ENCODE data around the gene ANKMY1. TPM values are rescaled to one million over a fixed set of nuclear protein-coding genes. Genes with fewer than 3 reads are reported as not detected.
A peak's percentile ranks its signal among the peaks of the same experiment; 100 is the strongest.

The ANKMY1 gene
- total and polyA plus RNA-seq, 5 donors from 2014 or later, result 3.8 to 37.2 (median 9.6) TPM

- H3K27me3 ChIP-seq (ENCODE audit: control insufficient read depth, insufficient read depth, low read length), result no peaks in the 10 kb centered on the region
- Mint-ChIP-seq H3K9me3 (no peaks in the 10 kb centered on the region), H3K27me3 (no peaks in the 10 kb centered on the region), H3K27ac (peak overlapping the region; percentile 28 to 73 (median 36)), H3K4me1 (peaks cover 0 to 42% (median 16%) of the 10 kb centered on the region in 4 donors), H3K4me3 (peak overlapping the region; percentile 69 to 97 (median 83)), H3K36me3 (no peaks in the 10 kb centered on the region)
- H3K4me3 ChIP-seq (ENCODE audit: low read depth, low read length), result no peak overlapping the region
- peak overlapping the region; percentile 47 for H3K27ac ChIP-seq (ENCODE audit: insufficient read depth, low read length, poor library complexity, severe bottlenecking)
- peaks cover 19% of the 10 kb centered on the region for H3K36me3 ChIP-seq (ENCODE audit: control insufficient read depth, insufficient read depth, low read length)
- H3K4me1 ChIP-seq (ENCODE audit: control insufficient read depth, insufficient read depth, low read length, poor library complexity, severe bottlenecking), result peaks cover 51% of the 10 kb centered on the region
- ATAC-seq (ENCODE audit: low read depth in 2 of 2), result no peak
- no peaks in the 10 kb centered on the region for H3K9me3 ChIP-seq (ENCODE audit: control insufficient read depth in 2 of 2, low read length in 2 of 2)
- no peak for DNase-seq
Observed at GRCh38 chr2:240571314-240571973, 13.7 kb upstream of the ANKMY1 start.

- H3K4me3 ChIP-seq (ENCODE audit: low read depth, low read length), result peak overlapping the region; percentile 26
- no peak for DNase-seq
- peak overlapping the region in 3 of 4 donors; percentile 87 to 97 (median 91) for H3K4me3 Mint-ChIP-seq
Observed at GRCh38 chr2:240570531-240571313, 12.9 kb upstream of the ANKMY1 start.

GRCh38 chr2:240569998-240570530 lies 12.3 kb upstream of the ANKMY1 start:
- Mint-ChIP-seq H3K9me3 (no peaks in the 10 kb centered on the region), H3K36me3 (no peaks in the 10 kb centered on the region), H3K4me3 (peak overlapping the region; percentile 86 to 97 (median 89)), H3K27me3 (peaks cover 9% of the 10 kb centered on the region), H3K27ac (peak overlapping the region in 2 of 3 donors; percentile 69 to 79), H3K4me1 (peaks cover 0 to 54% (median 24%) of the 10 kb centered on the region in 4 donors)
- no peak for ATAC-seq (ENCODE audit: low read depth in 2 of 2)
- H3K4me3 ChIP-seq (ENCODE audit: low read depth, low read length), result peak overlapping the region; percentile 77
- H3K4me1 ChIP-seq (ENCODE audit: control insufficient read depth, insufficient read depth, low read length, poor library complexity, severe bottlenecking), result peaks cover 65% of the 10 kb centered on the region
- no peak for DNase-seq
- H3K27me3 ChIP-seq (ENCODE audit: control insufficient read depth, insufficient read depth, low read length), result no peaks in the 10 kb centered on the region
- H3K36me3 ChIP-seq (ENCODE audit: control insufficient read depth, insufficient read depth, low read length), result peaks cover 9% of the 10 kb centered on the region
- H3K9me3 ChIP-seq (ENCODE audit: control insufficient read depth in 2 of 2, low read length in 2 of 2), result no peaks in the 10 kb centered on the region
- peak overlapping the region; percentile 47 for H3K27ac ChIP-seq (ENCODE audit: insufficient read depth, low read length, poor library complexity, severe bottlenecking)

More at GRCh38 chr2:240570531-240571313, 12.9 kb upstream of the ANKMY1 start:
- H3K27ac ChIP-seq (ENCODE audit: insufficient read depth, low read length, poor library complexity, severe bottlenecking), result peak overlapping the region; percentile 47
- H3K36me3 ChIP-seq (ENCODE audit: control insufficient read depth, insufficient read depth, low read length), result peaks cover 16% of the 10 kb centered on the region
- H3K27me3 ChIP-seq (ENCODE audit: control insufficient read depth, insufficient read depth, low read length), result no peaks in the 10 kb centered on the region
- peaks cover 58% of the 10 kb centered on the region for H3K4me1 ChIP-seq (ENCODE audit: control insufficient read depth, insufficient read depth, low read length, poor library complexity, severe bottlenecking)
- H3K27me3 Mint-ChIP-seq, result peaks cover 5% of the 10 kb centered on the region
- no peak for ATAC-seq (ENCODE audit: low read depth in 2 of 2)
- H3K27ac Mint-ChIP-seq, result peak overlapping the region in 2 of 3 donors; percentile 36 to 73
- no peaks in the 10 kb centered on the region for H3K9me3 Mint-ChIP-seq
- H3K9me3 ChIP-seq (ENCODE audit: control insufficient read depth in 2 of 2, low read length in 2 of 2), result no peaks in the 10 kb centered on the region
- no peaks in the 10 kb centered on the region for H3K36me3 Mint-ChIP-seq
- H3K4me1 Mint-ChIP-seq, result peaks cover 0 to 47% (median 18%) of the 10 kb centered on the region in 4 donors

- ATAC-seq (ENCODE audit: low read depth in 2 of 2), result no peak
- Mint-ChIP-seq H3K4me3 (peak overlapping the region; percentile 86 to 97 (median 89)), H3K36me3 (peaks cover 4% of the 10 kb centered on the region), H3K27me3 (peaks cover 9% of the 10 kb centered on the region), H3K9me3 (no peaks in the 10 kb centered on the region), H3K27ac (peak overlapping the region; percentile 38 to 83 (median 79)), H3K4me1 (peaks cover 0 to 59% (median 29%) of the 10 kb centered on the region in 4 donors)
- peak in 1 of 3 donors; percentile 29 for DNase-seq
- Histone ChIP-seq H3K4me1 (ENCODE audit: control insufficient read depth, insufficient read depth, low read length, poor library complexity, severe bottlenecking) (peaks cover 70% of the 10 kb centered on the region), H3K4me3 (ENCODE audit: low read depth, low read length) (peak overlapping the region; percentile 77), H3K27me3 (ENCODE audit: control insufficient read depth, insufficient read depth, low read length) (no peaks in the 10 kb centered on the region), H3K9me3 (ENCODE audit: control insufficient read depth in 2 of 2, low read length in 2 of 2) (no peaks in the 10 kb centered on the region), H3K36me3 (ENCODE audit: control insufficient read depth, insufficient read depth, low read length) (peaks cover 4% of the 10 kb centered on the region), H3K27ac (ENCODE audit: insufficient read depth, low read length, poor library complexity, severe bottlenecking) (no peak overlapping the region)
Observed at GRCh38 chr2:240569523-240569997, 11.8 kb upstream of the ANKMY1 start.

- Histone ChIP-seq H3K9me3 (ENCODE audit: control insufficient read depth in 2 of 2, low read length in 2 of 2) (no peaks in the 10 kb centered on the region), H3K27me3 (ENCODE audit: control insufficient read depth, insufficient read depth, low read length) (no peaks in the 10 kb centered on the region), H3K4me3 (ENCODE audit: low read depth, low read length) (peak overlapping the region; percentile 77), H3K36me3 (ENCODE audit: control insufficient read depth, insufficient read depth, low read length) (no peaks in the 10 kb centered on the region), H3K27ac (ENCODE audit: insufficient read depth, low read length, poor library complexity, severe bottlenecking) (peak overlapping the region; percentile 47), H3K4me1 (ENCODE audit: control insufficient read depth, insufficient read depth, low read length, poor library complexity, severe bottlenecking) (peaks cover 76% of the 10 kb centered on the region)
- DNase-seq, result peak; percentile 46 to 72 (median 70)
- Mint-ChIP-seq H3K27ac (peak overlapping the region in 2 of 3 donors; percentile 79 to 83), H3K9me3 (no peaks in the 10 kb centered on the region), H3K36me3 (peaks cover 7% of the 10 kb centered on the region), H3K4me1 (peaks cover 0 to 65% (median 36%) of the 10 kb centered on the region in 4 donors), H3K27me3 (peaks cover 9% of the 10 kb centered on the region), H3K4me3 (peak overlapping the region; percentile 86 to 97 (median 89))
- ATAC-seq (ENCODE audit: low read depth in 2 of 2), result peak; percentile 2 to 7
Observed at GRCh38 chr2:240568678-240569522, 11.1 kb upstream of the ANKMY1 start.

GRCh38 chr2:240567872-240568677 lies 10.3 kb upstream of the ANKMY1 start, which contains the start of gene RNPEPL1:
Gene RNPEPL1, plus strand, starts transcription at chr2:240568484. Its CDS starts 103 bp downstream, at chr2:240568587.
- DNase-seq (peak; percentile 54 to 74 (median 56)), ATAC-seq (ENCODE audit: low read depth in 2 of 2) (peak; percentile 21 to 24)
- Mint-ChIP-seq H3K4me3 (peak within 1 kb of the TSS; percentile 93 to 97 (median 96)), H3K27me3 (peaks cover 9% of the 10 kb centered on the region), H3K36me3 (peaks cover 10% of the 10 kb centered on the region), H3K27ac (peak within 1 kb of the TSS; percentile 89 to 98 (median 98)), H3K4me1 (peaks cover 0 to 74% (median 42%) of the 10 kb centered on the region in 4 donors), H3K9me3 (no peaks in the 10 kb centered on the region)
- Histone ChIP-seq H3K27me3 (ENCODE audit: control insufficient read depth, insufficient read depth, low read length) (no peaks in the 10 kb centered on the region), H3K4me3 (ENCODE audit: low read depth, low read length) (peak within 1 kb of the TSS; percentile 79), H3K36me3 (ENCODE audit: control insufficient read depth, insufficient read depth, low read length) (no peaks in the 10 kb centered on the region), H3K27ac (ENCODE audit: insufficient read depth, low read length, poor library complexity, severe bottlenecking) (peak within 1 kb of the TSS; percentile 95), H3K9me3 (ENCODE audit: control insufficient read depth in 2 of 2, low read length in 2 of 2) (no peaks in the 10 kb centered on the region), H3K4me1 (ENCODE audit: control insufficient read depth, insufficient read depth, low read length, poor library complexity, severe bottlenecking) (peaks cover 84% of the 10 kb centered on the region)

All from CD4-positive, CD25-positive, alpha-beta regulatory T cell (primary cell).